GM21723 (cell line): ENCODE results near the gene TTLL10.

Experiments used
- ATAC-seq: cut with Tn5 transposase; IDR thresholded peaks from one replicate; pipeline ENCODE4 v1.9.1; 2021; ENCODE audit warnings: mild to moderate bottlenecking, moderate library complexity; ENCODE audit not compliant: unreplicated experiment

Gene TTLL10

GRCh38 chr1:1232796-1233566 is 59.3 kb downstream of the TTLL10 start:
- no peak for ATAC-seq

DNA sequence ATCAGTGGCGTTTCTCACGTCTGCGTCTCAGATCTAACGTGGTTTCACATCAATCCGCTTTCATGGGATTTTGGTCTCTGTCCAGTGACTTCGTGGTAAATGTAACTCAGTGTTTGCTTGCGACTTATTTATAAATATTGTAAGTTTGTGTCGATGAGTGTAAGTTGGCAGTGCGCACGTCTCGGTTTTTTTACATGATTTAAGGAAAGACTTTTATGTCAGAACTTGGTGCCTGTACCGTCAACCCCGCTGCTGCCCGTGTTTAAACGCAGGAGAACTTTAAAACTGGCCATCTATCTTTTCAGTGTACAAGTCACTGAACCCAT is 59.9 kb downstream of the TTLL10 start:
- no peak for ATAC-seq

DNA sequence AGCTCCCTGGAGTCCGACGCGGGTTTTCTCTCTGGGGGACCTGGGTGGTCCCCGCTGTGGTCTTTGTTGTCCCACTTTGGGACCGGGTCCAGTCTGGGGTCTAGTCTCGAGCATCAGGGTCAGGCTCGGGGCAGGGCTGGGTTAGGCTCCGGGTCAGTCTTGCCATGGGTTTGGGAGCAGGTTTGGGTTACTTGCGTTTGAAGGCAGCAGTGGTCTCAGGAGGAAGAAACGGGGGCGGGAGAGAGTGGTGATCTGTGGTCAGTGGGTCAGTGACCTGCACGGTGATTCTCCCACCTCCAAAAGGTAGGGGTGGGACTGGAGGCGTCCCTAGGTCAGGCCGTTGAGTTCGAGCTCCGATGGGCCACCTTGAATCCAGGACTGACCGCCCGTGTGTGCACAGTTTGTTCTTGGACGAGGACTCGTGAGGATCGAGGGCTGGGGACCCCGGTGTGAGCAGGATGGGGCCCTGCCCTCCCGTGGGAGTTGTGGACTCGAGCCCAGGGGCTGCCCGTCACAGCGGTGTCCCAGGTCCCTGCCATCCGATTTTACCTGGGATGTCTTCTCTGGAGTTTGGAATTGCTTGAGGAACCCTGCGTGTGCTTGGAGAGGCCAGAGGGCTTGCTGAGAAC is 60.6 kb downstream of the TTLL10 start:
- ATAC-seq = no peak

- no peak for ATAC-seq
Measured at GRCh38 chr1:1235016-1235744, 61.5 kb downstream of the TTLL10 start.

GRCh38 chr1:1236176-1236763 is 62.6 kb downstream of the TTLL10 start:
- no peak for ATAC-seq

GRCh38 chr1:1236945-1237873 is 63.5 kb downstream of the TTLL10 start:
- ATAC-seq = no peak

GRCh38 chr1:1237874-1238701 is 64.4 kb downstream of the TTLL10 start:
- ATAC-seq = no peak

DNA sequence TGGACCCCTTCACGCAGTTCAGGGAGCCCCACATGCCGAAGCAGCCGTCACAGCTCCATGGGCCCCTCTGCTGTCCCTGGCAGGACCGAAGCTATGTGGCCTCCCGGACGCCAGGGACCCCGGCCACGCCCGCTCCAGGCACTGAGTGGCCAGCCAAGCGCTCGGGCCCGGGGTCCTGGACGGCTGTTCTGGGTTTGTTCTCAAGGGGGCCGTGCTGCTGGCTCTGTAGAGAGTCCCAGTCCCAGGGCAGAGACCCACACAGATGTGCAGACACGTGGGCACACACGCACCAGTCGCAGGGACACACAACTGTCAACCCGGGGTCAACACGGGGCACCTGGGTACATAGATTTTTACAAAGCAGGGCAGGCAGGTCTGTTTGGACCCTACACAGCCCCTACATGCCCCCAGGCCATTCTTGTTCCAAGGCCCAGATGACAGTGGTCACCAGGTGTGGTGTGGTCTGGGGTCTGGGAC is 65.1 kb downstream of the TTLL10 start:
- ATAC-seq = no peak

GRCh38 chr1:1239227-1239613 is 65.5 kb downstream of the TTLL10 start:
- ATAC-seq = no peak

GRCh38 chr1:1239614-1240347 is 66.1 kb downstream of the TTLL10 start:
- no peak for ATAC-seq

DNA sequence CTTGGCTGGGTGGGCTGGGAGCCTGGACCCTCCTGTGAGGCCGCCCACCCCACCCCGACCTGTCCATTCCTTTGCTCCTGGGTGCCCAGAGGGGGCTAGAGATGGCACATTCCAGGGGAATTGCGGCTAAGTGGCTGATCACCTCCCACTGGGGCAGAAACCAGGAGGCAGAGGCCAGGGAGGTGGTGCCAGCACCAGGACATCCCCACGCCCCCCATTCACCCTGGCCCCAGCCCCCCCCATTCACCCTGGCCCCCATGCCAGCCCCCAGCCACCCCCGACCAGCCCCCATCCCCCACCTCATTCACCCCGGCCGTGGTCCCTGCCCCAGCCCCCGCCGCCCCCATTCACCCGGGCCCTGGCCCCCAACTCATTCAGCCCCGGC is 66.7 kb downstream of the TTLL10 start:
- no peak for ATAC-seq

DNA sequence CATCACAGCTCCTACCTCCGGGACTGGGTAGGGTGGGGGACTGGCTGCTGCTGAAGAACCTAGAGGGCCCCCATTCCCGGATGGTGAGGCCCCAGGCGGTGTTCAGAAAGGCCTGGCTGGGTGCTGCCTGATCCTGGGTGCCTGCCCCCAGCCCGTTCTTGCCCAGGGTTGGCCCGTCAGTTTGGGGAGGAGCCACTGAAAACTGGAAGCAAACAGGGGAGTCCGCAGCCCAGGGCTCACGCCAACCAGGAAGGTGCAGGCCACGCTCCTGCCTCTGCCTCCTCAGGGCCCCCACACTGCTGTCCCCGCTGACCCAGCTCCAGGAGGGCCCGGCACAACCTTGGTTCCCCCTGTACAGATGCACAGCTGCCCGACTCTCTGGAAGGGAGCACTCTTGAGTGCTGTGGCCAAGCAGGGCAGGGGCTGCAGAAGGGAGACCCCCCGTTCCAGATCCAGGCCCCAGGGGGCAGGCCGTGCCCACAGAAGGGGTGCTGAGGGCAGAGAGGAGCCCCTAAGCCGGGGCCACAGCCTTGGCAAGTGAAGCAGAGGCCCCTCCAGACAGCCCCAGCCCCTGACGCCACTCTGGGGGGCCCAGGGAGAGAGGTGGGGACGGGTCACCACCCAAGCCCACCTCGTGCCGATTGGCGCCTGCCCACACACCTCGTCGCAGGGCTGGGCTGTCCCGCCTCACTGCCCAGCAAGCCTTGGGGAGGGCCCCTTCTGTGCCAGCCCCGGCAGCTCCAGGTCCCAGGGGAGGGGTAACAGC is 67.3 kb downstream of the TTLL10 start:
- ATAC-seq = no peak

GRCh38 chr1:1241588-1242219 is 68.0 kb downstream of the TTLL10 start:
- ATAC-seq = no peak

- ATAC-seq = no peak
Measured at GRCh38 chr1:1242461-1243265, 69.0 kb downstream of the TTLL10 start.

DNA sequence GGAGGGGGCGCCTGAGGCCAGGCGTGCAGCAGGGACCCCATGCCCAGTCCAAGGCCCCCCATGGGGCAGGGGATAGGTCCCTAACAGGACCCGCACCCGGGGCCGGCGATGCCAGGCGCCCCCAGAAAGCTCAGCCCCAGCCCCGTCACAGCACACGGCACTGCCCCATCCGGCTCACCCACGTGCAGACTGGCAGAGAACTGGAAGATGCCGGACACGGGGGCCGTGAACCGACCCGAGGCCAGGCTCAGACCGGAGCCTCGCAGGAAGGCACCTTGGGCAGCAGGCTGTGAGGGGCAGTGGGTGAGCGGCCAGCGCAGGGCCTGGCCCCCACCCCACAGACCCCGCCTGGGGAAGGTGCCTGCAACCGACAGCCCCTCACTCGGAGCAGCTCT is 69.6 kb downstream of the TTLL10 start:
- ATAC-seq = no peak

- no peak for ATAC-seq
Measured at GRCh38 chr1:1243807-1244191, 70.1 kb downstream of the TTLL10 start.

- ATAC-seq = no peak
Measured at GRCh38 chr1:1244192-1244811, 70.6 kb downstream of the TTLL10 start.
